GM12891 (cell line): Measurements from ENCODE around the gene TMEM254.

Experiments
- PAX5 ChIP-seq: IDR thresholded peaks from 2 replicates; pipeline ENCODE4 v1.6.1; 2011; ENCODE audit warnings: low read length, moderate library complexity, mild to moderate bottlenecking; ENCODE audit not compliant: insufficient read depth, severe bottlenecking
- POLR2A ChIP-seq: IDR thresholded peaks from 2 replicates; pipeline ENCODE4 v1.6.1; 2011; ENCODE audit warnings: low read depth, low read length, control low read depth

DNA sequence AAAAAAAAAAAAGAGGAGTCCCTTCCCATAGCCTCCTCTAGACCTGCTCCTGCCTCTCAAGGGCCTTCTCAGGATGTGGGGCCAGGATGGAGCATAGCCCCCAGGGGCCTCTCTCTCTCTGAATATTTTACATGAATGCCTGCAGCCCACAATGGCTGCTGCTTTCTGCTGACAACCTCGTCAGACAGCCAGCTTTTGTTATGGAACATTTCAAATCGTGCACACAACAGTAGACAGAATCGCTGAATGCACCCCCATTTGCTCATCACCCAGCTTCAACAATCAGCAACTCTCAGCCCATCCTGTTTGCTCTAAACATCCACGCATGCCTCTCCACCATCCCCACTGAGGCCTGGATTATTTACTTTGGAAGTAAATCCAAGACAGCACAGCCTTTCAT, 59.5 kb downstream of the TMEM254 start:
- TF ChIP-seq POLR2A, result no peak
- no peak for TF ChIP-seq PAX5
